Esophagus squamous epithelium (tissue), 4 donors: ENCODE data around the gene ZFP64.
"Not testable (repeated sequence)": the region's sequence is repeated elsewhere in the genome, so short reads cannot be mapped to it uniquely, and the experiment has no call there.

Experiments used
- POLR2A ChIP-seq, 4 donors: fragments of 450-650 bp; IDR thresholded peaks; one replicate each; pipeline ENCODE4 v1.6.1; 2017; ENCODE audit warnings: antibody characterized with exemption in 4 of 4, mild to moderate bottlenecking in 4 of 4, moderate library complexity in 3 of 4
- TF ChIP-seq, protein P1 (sequence below), 6 experiments: fragments of 450-650 bp in 4 of 6; fragments of 200-600 bp in 2 of 6; sonication (generic) in 2 of 6; IDR thresholded peaks; one replicate each; pipeline ENCODE4 v1.5.1; 2016 to 2019; ENCODE audit warnings: antibody characterized with exemption in 6 of 6, mild to moderate bottlenecking in 4 of 6, moderate library complexity in 4 of 6

DNA sequence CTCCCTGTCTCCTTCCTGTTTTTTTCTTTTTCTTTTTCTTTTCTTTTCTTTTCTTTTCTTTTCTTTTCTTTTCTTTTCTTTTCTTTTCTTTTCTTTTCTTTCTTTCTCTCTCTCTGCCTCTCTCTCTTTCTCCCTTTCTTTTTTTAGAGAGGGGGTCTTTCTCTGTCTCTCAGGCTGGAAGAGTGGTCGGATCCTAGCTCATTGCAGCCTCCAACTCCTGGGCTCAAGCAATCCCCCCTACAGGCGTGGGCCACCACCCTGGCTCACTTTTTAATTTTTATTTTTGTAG is 1.1 kb upstream of the ZFP64 start:
- TF ChIP-seq, protein P1, sequence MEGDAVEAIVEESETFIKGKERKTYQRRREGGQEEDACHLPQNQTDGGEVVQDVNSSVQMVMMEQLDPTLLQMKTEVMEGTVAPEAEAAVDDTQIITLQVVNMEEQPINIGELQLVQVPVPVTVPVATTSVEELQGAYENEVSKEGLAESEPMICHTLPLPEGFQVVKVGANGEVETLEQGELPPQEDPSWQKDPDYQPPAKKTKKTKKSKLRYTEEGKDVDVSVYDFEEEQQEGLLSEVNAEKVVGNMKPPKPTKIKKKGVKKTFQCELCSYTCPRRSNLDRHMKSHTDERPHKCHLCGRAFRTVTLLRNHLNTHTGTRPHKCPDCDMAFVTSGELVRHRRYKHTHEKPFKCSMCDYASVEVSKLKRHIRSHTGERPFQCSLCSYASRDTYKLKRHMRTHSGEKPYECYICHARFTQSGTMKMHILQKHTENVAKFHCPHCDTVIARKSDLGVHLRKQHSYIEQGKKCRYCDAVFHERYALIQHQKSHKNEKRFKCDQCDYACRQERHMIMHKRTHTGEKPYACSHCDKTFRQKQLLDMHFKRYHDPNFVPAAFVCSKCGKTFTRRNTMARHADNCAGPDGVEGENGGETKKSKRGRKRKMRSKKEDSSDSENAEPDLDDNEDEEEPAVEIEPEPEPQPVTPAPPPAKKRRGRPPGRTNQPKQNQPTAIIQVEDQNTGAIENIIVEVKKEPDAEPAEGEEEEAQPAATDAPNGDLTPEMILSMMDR (IDR thresholded peaks at IDR 0.05), result not testable (repeated sequence)
- TF ChIP-seq POLR2A (IDR thresholded peaks at IDR 0.05), result not testable (repeated sequence)
